Ascending aorta (tissue), 2 donors: ENCODE data around the gene PITPNM3. TPM values are rescaled to one million over a fixed set of nuclear protein-coding genes. Genes with fewer than 3 reads are reported as not detected.
A peak's percentile ranks its signal among the peaks of the same experiment; 100 is the strongest.

Experiments used
- DNase-seq, 2 donors: peaks; one replicate each; pipeline ENCODE4 v3.0.0-alpha.2; 2019; ENCODE audit warnings: low spot score in 2 of 2
- H3K27ac ChIP-seq, 2 donors: fragments of 200-600 bp; sonication (generic); one replicate each; pipeline ENCODE4 v1.5.1; 2016 to 2017; ENCODE audit warnings: mild to moderate bottlenecking in 1 of 2
- H3K27me3 ChIP-seq: fragments of 200-600 bp; sonication (generic); one replicate; pipeline ENCODE4 v1.5.1; 2017
- H3K36me3 ChIP-seq, 2 donors: fragments of 200-600 bp; sonication (generic); one replicate each; pipeline ENCODE4 v1.5.1; 2016
- H3K4me1 ChIP-seq, 2 donors: fragments of 200-600 bp; sonication (generic); one replicate each; pipeline ENCODE4 v1.5.1; 2016 to 2017; ENCODE audit warnings: mild to moderate bottlenecking in 1 of 2
- H3K4me3 ChIP-seq, 2 donors: fragments of 200-600 bp; sonication (generic); one replicate each; pipeline ENCODE4 v1.5.1; 2016 to 2017; ENCODE audit warnings: mild to moderate bottlenecking in 1 of 2
- H3K9me3 ChIP-seq, 2 donors: fragments of 200-600 bp; sonication (generic); one replicate each; pipeline ENCODE4 v1.5.1; 2016
- CTCF ChIP-seq, 3 experiments: fragments of 200-600 bp in 2 of 3; fragments of 450-650 bp in 1 of 3; sonication (generic) in 2 of 3; IDR thresholded peaks; one replicate each; pipeline ENCODE4 v1.5.1; 2016 to 2019; ENCODE audit warnings: antibody characterized with exemption in 3 of 3, mild to moderate bottlenecking in 1 of 3, moderate library complexity in 1 of 3
- intact Hi-C: fragments of 100-400 bp; cut with DNase I; formaldehyde crosslinking; loops from one replicate; pipeline ENCODE4 v1.15.1; 2023
- total RNA-seq: library from RNA; depleted of rRNA; stranded (reverse); fragments of >200 nt; gene quantifications from one replicate; pipeline ENCODE4 v1.1.0, GENCODE V29; 2016

The PITPNM3 gene
- total RNA-seq, 1 donor from 2014 or later = 10.4 TPM

- peak; percentile 75 to 91 (median 78) for TF ChIP-seq CTCF (IDR thresholded peaks at IDR 0.05)
These were observed 134.4 kb downstream of the PITPNM3 start for GRCh38 chr17:6421700-6422604.

GRCh38 chr17:6420173-6420641 is 136.1 kb downstream of the PITPNM3 start:
- intact Hi-C loops = no loop called here
- Histone ChIP-seq H3K36me3 (no peaks in the 10 kb centered on the region), H3K4me3 (no peak overlapping the region), H3K4me1 (no peaks in the 10 kb centered on the region), H3K9me3 (no peaks in the 10 kb centered on the region), H3K27me3 (no peaks in the 10 kb centered on the region), H3K27ac (no peak overlapping the region)
- no peak for DNase-seq
- peak in 1 of 3 experiments; percentile 16 for TF ChIP-seq CTCF (IDR thresholded peaks at IDR 0.05)

More at GRCh38 chr17:6421700-6422604, 134.4 kb downstream of the PITPNM3 start:
- Histone ChIP-seq H3K36me3 (no peaks in the 10 kb centered on the region), H3K27me3 (no peaks in the 10 kb centered on the region), H3K27ac (no peak overlapping the region), H3K9me3 (no peaks in the 10 kb centered on the region), H3K4me3 (no peak overlapping the region), H3K4me1 (no peaks in the 10 kb centered on the region)
- intact Hi-C loops = loop anchor here (1.0 kb wide), 2 partner anchors 830 to 835 kb away; no protein-coding TSS in a partner anchor
- DNase-seq = peak; percentile 31 to 82

GRCh38 chr17:6415616-6416015 is 140.7 kb downstream of the PITPNM3 start:
- Histone ChIP-seq H3K4me1 (no peaks in the 10 kb centered on the region), H3K9me3 (no peaks in the 10 kb centered on the region), H3K4me3 (no peak overlapping the region), H3K27me3 (no peaks in the 10 kb centered on the region), H3K36me3 (no peaks in the 10 kb centered on the region), H3K27ac (no peak overlapping the region)
- DNase-seq = no peak
- no peak for TF ChIP-seq CTCF (IDR thresholded peaks at IDR 0.05)
- intact Hi-C loops = no loop called here

- no peaks in the 10 kb centered on the region for H3K27me3 ChIP-seq
- H3K9me3 ChIP-seq = no peaks in the 10 kb centered on the region
- H3K4me1 ChIP-seq = no peaks in the 10 kb centered on the region
- H3K4me3 ChIP-seq = no peak overlapping the region
- H3K36me3 ChIP-seq = no peaks in the 10 kb centered on the region
- TF ChIP-seq CTCF (IDR thresholded peaks at IDR 0.05) = no peak
- intact Hi-C loops = no loop called here
- no peak for DNase-seq
- H3K27ac ChIP-seq = no peak overlapping the region
These were observed 143.3 kb downstream of the PITPNM3 start for GRCh38 chr17:6413065-6413464.

- Histone ChIP-seq H3K36me3 (no peaks in the 10 kb centered on the region), H3K9me3 (no peaks in the 10 kb centered on the region), H3K27me3 (no peaks in the 10 kb centered on the region), H3K4me3 (no peak overlapping the region), H3K4me1 (no peaks in the 10 kb centered on the region), H3K27ac (no peak overlapping the region)
- intact Hi-C loops = no loop called here
- DNase-seq = no peak
- TF ChIP-seq CTCF (IDR thresholded peaks at IDR 0.05) = no peak
These were observed 147.6 kb downstream of the PITPNM3 start for GRCh38 chr17:6408735-6409134.
